ENCODE measurements around the gene TMEM50A. TPM values are rescaled to one million over a fixed set of nuclear protein-coding genes. Genes with fewer than 3 reads are reported as not detected.
A peak's percentile ranks its signal among the peaks of the same experiment; 100 is the strongest.
"Not testable (repeated sequence)": the region's sequence is repeated elsewhere in the genome, so short reads cannot be mapped to it uniquely, and the experiment has no call there.

The TMEM50A gene
- polyA plus RNA-seq, 1 experiment = 55.8 TPM

- H3K36me3 ChIP-seq (ENCODE audit: control insufficient read depth, insufficient read depth, low read length); CTCF ChIA-PET; H3K27me3 ChIP-seq (ENCODE audit: control insufficient read depth, insufficient read depth, low read length); DNase-seq (ENCODE audit: low read depth); POLR2A ChIA-PET: not testable (repeated sequence)
- TF ChIP-seq, protein P1, sequence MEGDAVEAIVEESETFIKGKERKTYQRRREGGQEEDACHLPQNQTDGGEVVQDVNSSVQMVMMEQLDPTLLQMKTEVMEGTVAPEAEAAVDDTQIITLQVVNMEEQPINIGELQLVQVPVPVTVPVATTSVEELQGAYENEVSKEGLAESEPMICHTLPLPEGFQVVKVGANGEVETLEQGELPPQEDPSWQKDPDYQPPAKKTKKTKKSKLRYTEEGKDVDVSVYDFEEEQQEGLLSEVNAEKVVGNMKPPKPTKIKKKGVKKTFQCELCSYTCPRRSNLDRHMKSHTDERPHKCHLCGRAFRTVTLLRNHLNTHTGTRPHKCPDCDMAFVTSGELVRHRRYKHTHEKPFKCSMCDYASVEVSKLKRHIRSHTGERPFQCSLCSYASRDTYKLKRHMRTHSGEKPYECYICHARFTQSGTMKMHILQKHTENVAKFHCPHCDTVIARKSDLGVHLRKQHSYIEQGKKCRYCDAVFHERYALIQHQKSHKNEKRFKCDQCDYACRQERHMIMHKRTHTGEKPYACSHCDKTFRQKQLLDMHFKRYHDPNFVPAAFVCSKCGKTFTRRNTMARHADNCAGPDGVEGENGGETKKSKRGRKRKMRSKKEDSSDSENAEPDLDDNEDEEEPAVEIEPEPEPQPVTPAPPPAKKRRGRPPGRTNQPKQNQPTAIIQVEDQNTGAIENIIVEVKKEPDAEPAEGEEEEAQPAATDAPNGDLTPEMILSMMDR (IDR thresholded peaks at IDR 0.05; ENCODE audit: insufficient read depth, low read depth, low read length) = 0 out of 2 replicates have a peak, but pooled peaks have one; percentile 29
- peak overlapping the region; percentile 57 for H3K4me3 ChIP-seq (ENCODE audit: low read depth, low read length)
These were observed 1.2 kb upstream of the TMEM50A start for GRCh38 chr1:25336922-25337354.

DNA sequence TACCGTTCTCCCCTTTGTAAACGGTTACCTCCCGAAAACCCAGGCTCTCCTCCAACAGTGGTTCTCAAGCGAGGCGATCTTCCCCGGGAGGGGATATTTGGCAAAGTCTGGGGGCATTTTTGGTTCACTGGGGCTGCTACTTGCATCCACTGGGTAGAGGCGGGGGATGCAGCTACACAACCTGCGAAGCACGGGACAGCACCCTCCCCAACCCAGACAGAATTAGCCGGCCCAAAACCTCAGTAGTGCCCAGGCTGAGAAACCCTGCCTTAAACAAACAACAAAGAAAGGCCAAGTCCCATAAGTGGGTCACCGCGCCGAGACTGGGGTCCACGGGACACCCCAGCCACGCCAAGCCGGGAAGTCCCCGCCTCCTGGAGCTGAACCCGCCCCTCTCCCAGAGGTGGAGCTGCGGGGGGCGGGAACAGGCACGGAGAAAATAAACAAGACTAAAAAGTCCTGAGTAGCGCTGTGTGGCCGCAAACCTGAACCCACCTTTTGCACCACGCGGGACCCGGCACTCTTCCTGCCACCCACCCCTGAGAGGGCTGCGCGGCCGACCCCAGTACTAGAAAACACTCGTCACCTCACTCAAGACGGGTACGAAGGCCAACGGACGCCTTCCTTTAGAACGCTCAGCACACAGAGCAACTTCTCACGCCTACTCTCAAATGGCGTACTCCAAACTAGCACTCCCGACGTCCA is 499 bp upstream of the TMEM50A start:
- POLR2A ChIA-PET; H3K36me3 ChIP-seq (ENCODE audit: control insufficient read depth, insufficient read depth, low read length); DNase-seq (ENCODE audit: low read depth); H3K27me3 ChIP-seq (ENCODE audit: control insufficient read depth, insufficient read depth, low read length); CTCF ChIA-PET: not testable (repeated sequence)
- peak overlapping the region; percentile 98 for H3K4me3 ChIP-seq (ENCODE audit: low read depth, low read length)

DNA sequence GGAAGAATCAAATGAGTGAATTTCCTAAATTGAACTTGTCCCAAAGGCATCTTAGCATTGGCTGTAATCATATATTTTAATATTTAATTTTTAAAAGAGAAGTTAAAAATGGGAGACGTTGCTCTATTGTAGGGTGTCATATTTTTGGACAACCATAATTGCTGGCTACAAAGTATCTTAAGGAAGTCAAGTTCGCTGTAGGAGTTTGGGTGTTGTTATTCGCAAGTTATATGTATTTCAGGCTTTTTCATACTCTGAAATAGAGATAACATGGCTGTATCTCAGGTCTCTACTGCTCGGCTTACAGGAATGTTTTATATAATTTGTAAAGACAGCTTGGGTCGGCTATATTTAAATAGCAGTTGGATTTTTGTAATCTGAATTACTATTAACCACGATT is 852 bp downstream of the TMEM50A start:
- Histone ChIP-seq H3K4me3 (ENCODE audit: low read depth, low read length) (peak overlapping the region; percentile 98), H3K27me3 (ENCODE audit: control insufficient read depth, insufficient read depth, low read length) (no peaks in the 10 kb centered on the region), H3K36me3 (ENCODE audit: control insufficient read depth, insufficient read depth, low read length) (0 out of 2 replicates have a peak, but pooled peaks cover 1% of the 10 kb centered on the region)
- CTCF ChIA-PET = interaction anchor here (1.0 kb wide), 1 partner anchor 100 kb away, joined by 3 read pairs; no protein-coding TSS in a partner anchor
- no peak for DNase-seq (ENCODE audit: low read depth)
- TF ChIP-seq, protein P1 (IDR thresholded peaks at IDR 0.05; ENCODE audit: insufficient read depth, low read depth, low read length) = no peak
- POLR2A ChIA-PET = no interaction called here

GRCh38 chr1:25341746-25342145 is 3.6 kb downstream of the TMEM50A start:
- Histone ChIP-seq H3K36me3 (ENCODE audit: control insufficient read depth, insufficient read depth, low read length) (peaks cover 1% of the 10 kb centered on the region; the same call in 1 of the 2 replicates), H3K27me3 (ENCODE audit: control insufficient read depth, insufficient read depth, low read length) (no peaks in the 10 kb centered on the region), H3K4me3 (ENCODE audit: low read depth, low read length) (no peak overlapping the region)
- ChIA-PET CTCF (no interaction called here), POLR2A (no interaction called here)
- no peak for DNase-seq (ENCODE audit: low read depth)
- TF ChIP-seq, protein P1 (IDR thresholded peaks at IDR 0.05; ENCODE audit: insufficient read depth, low read depth, low read length) = no peak

DNA sequence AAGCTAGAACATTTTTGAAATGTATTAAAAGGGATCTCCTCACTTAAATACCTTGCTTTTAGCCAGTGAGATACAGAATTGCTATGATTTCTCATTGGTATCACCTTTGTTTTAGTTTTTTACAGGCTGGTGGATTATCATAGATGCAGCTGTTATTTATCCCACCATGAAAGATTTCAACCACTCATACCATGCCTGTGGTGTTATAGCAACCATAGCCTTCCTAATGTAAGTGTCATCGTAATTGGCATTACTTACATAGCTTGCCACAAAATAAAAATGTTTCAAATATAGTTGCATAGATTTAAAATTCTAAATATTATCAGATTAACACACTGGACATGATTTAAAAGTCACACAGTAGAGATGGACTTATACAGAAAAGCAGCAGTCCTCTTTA is 4.7 kb downstream of the TMEM50A start:
- Histone ChIP-seq H3K36me3 (ENCODE audit: control insufficient read depth, insufficient read depth, low read length) (peaks cover 1% of the 10 kb centered on the region; the same call in 1 of the 2 replicates), H3K27me3 (ENCODE audit: control insufficient read depth, insufficient read depth, low read length) (no peaks in the 10 kb centered on the region), H3K4me3 (ENCODE audit: low read depth, low read length) (no peak overlapping the region)
- ChIA-PET CTCF (no interaction called here), POLR2A (no interaction called here)
- TF ChIP-seq, protein P1 (IDR thresholded peaks at IDR 0.05; ENCODE audit: insufficient read depth, low read depth, low read length) = no peak
- no peak for DNase-seq (ENCODE audit: low read depth)

Measured in BJ (cell line).